Measurements from ENCODE around the gene DNAAF8.

DNAAF8 gene

GRCh38 chr16:4763791-4764190 lies 29.5 kb downstream of the DNAAF8 start:
- H3K9me3 ChIP-seq (ENCODE audit: control insufficient read depth, low read length): no peaks in the 10 kb centered on the region
- no peak for DNase-seq
- H2BK15ac ChIP-seq (ENCODE audit: low read depth, poor library complexity, severe bottlenecking): no peak overlapping the region
- H2BK5ac ChIP-seq (ENCODE audit: low read depth, low read length, poor library complexity, severe bottlenecking): no peak overlapping the region
- no peak overlapping the region for H3K4me2 ChIP-seq (ENCODE audit: low read length, poor library complexity, severe bottlenecking)
- no peak overlapping the region for H2AFZ ChIP-seq (ENCODE audit: low read depth, low read length)
- H3K36me3 ChIP-seq (ENCODE audit: control insufficient read depth in 1 of 2, insufficient read depth in 2 of 2, low read depth in 1 of 2, low read length in 2 of 2): peaks cover 59 to 63% of the 10 kb centered on the region in 2 experiments
- H3K4me1 ChIP-seq (ENCODE audit: control insufficient read depth, insufficient read depth, low read depth, low read length): peaks cover 18% of the 10 kb centered on the region
- H3K79me1 ChIP-seq (replicated peaks; ENCODE audit: low read length, poor library complexity, severe bottlenecking): peaks cover 42% of the 10 kb centered on the region
- H3K27ac ChIP-seq (ENCODE audit: low read length, poor library complexity, severe bottlenecking): no peak overlapping the region
- H3K23ac ChIP-seq (ENCODE audit: low read length in 2 of 2): no peak overlapping the region
- H3K18ac ChIP-seq (ENCODE audit: low read depth in 1 of 2, low read length in 2 of 2): no peak overlapping the region
- H3K9ac ChIP-seq (ENCODE audit: low read length): peak overlapping the region; percentile 26
- H4K91ac ChIP-seq (ENCODE audit: low read length): no peak overlapping the region
- no peak overlapping the region for H2BK12ac ChIP-seq (ENCODE audit: low read length in 2 of 2)
- WGBS: 95% methylated on average over 7 of the region's 7 CpGs
- H3K27me3 ChIP-seq (ENCODE audit: control insufficient read depth in 1 of 2, insufficient read depth in 1 of 2, low read length in 2 of 2): no peaks in the 10 kb centered on the region
- H2AK5ac ChIP-seq (ENCODE audit: low read length, severe bottlenecking): no peak overlapping the region
- no peak overlapping the region for H2BK120ac ChIP-seq (ENCODE audit: low read depth, low read length)
- H3K4ac ChIP-seq (ENCODE audit: low read depth in 1 of 2, low read length in 2 of 2): no peak overlapping the region
- no peak overlapping the region for H3K14ac ChIP-seq (ENCODE audit: low read length in 2 of 2)
- H4K8ac ChIP-seq (ENCODE audit: low read length): no peak overlapping the region
- H3K4me3 ChIP-seq (ENCODE audit: insufficient read depth in 1 of 2, low read depth in 1 of 2, low read length in 2 of 2): no peak overlapping the region

DNA sequence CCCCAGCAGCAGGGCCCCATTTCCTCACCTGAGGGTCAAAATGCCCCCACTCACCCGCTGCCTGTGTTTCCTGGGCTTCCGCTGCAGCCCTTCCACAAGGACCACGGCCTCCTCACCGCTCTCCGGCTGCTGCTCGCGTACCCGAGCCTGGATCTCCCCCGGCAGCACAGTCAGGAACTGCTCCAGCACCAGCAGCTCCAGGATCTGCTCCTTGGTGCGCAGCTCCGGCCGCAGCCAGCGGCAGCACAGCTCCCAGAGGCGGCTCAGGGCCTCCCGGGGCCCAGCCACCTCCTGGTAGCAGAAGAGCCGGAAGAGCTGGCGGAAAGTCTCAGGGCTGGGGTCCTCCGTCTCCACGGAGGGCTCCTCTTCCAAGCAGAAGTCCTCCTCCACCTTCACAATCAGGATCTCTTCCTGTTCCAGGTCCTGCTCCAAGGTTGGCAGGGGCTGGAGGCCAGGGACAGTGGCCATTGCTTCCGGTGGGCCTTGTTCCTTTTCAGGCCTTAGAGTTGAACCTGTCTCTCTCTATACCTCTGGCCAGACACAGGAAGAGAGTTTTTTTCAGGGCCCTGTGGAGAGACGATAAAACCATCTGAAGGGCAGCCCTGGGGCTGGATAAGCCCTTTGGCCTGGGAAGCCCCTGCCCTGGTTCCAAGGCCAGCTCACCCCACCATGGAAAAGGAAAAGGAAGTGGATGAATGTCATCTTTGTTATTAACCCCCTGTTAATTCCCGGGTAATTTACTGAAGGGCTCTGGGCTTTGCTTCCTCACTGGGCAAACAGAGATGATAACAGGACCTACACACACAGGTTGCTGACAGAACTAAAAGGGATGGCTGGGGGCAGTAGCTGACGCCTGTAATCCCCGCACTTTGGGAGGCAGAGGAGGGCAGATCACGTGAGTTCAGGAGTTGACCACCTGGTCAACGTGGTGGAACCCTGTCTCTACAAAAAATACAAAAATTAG lies 31.5 kb downstream of the DNAAF8 start:
- H2BK120ac ChIP-seq (ENCODE audit: low read depth, low read length): no peak overlapping the region
- no peak overlapping the region for H3K14ac ChIP-seq (ENCODE audit: low read length in 2 of 2)
- H3K27ac ChIP-seq (ENCODE audit: low read length, poor library complexity, severe bottlenecking): no peak overlapping the region
- peaks cover 21% of the 10 kb centered on the region for H3K4me1 ChIP-seq (ENCODE audit: control insufficient read depth, insufficient read depth, low read depth, low read length)
- H3K4ac ChIP-seq (ENCODE audit: low read depth in 1 of 2, low read length in 2 of 2): peak overlapping the region in 1 of 2 experiments; percentile 40
- H3K9ac ChIP-seq (ENCODE audit: low read length): peak overlapping the region; percentile 94
- no peaks in the 10 kb centered on the region for H3K9me3 ChIP-seq (ENCODE audit: control insufficient read depth, low read length)
- peak overlapping the region; percentile 72 for H3K4me2 ChIP-seq (ENCODE audit: low read length, poor library complexity, severe bottlenecking)
- H4K91ac ChIP-seq (ENCODE audit: low read length): no peak overlapping the region
- peak overlapping the region; percentile 36 for H2AK5ac ChIP-seq (ENCODE audit: low read length, severe bottlenecking)
- H3K4me3 ChIP-seq (ENCODE audit: insufficient read depth in 1 of 2, low read depth in 1 of 2, low read length in 2 of 2): peak overlapping the region; percentile 41 to 94
- peaks cover 39 to 43% of the 10 kb centered on the region in 2 experiments for H3K36me3 ChIP-seq (ENCODE audit: control insufficient read depth in 1 of 2, insufficient read depth in 2 of 2, low read depth in 1 of 2, low read length in 2 of 2)
- no peak overlapping the region for H2BK5ac ChIP-seq (ENCODE audit: low read depth, low read length, poor library complexity, severe bottlenecking)
- WGBS: 84% methylated on average over 26 of the region's 26 CpGs
- no peak overlapping the region for H2BK15ac ChIP-seq (ENCODE audit: low read depth, poor library complexity, severe bottlenecking)
- no peak overlapping the region for H2AFZ ChIP-seq (ENCODE audit: low read depth, low read length)
- H3K27me3 ChIP-seq (ENCODE audit: control insufficient read depth in 1 of 2, insufficient read depth in 1 of 2, low read length in 2 of 2): no peaks in the 10 kb centered on the region
- DNase-seq: no peak
- H2BK12ac ChIP-seq (ENCODE audit: low read length in 2 of 2): no peak overlapping the region
- peaks cover 32% of the 10 kb centered on the region for H3K79me1 ChIP-seq (replicated peaks; ENCODE audit: low read length, poor library complexity, severe bottlenecking)
- no peak overlapping the region for H3K18ac ChIP-seq (ENCODE audit: low read depth in 1 of 2, low read length in 2 of 2)
- H3K23ac ChIP-seq (ENCODE audit: low read length in 2 of 2): no peak overlapping the region
- peak overlapping the region; percentile 19 for H4K8ac ChIP-seq (ENCODE audit: low read length)

DNA sequence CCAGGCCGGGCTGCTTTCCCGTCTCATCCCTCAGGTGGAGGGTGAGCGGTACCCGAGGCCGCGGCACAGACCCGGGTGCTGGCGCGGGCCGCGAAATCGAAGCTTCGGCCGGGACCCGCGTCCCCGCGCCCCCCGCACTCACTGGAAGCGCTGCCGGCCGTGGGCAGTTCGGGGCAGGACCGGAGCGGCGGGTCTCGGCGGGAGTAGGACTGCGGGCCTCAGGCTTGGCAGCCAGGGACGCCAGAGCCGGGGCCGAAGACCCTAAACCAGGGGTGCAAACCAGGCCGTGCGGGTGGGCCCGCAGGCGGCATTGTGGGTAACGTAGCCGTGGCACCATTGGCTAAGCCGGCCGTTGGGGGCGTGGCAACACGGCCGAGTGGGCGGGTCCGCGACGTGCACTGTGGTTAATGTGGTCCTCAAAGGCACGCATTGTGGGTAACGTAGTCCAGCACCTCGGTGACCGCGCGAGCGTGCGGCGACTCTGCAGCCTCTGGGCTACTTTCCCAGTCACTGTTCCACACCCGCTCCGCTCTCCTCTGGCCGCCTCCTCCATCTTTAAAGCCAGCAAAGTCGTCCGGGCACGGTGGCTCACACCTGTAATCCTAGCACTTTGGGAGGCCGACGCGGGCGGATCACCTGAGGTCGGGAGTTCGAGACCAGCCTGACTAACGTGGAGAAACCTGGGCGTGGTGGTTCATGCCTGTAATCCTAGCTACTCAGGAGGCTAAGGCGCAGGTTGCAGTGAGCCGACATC lies 32.7 kb downstream of the DNAAF8 start, which contains the start of gene ZNF500:
Gene ZNF500 (minus strand): TSS at position 288 of the 754 bp plus-strand sequence. CDS start 1,184 bp downstream, outside the sequence.
- Histone ChIP-seq H3K36me3 (ENCODE audit: control insufficient read depth in 1 of 2, insufficient read depth in 2 of 2, low read depth in 1 of 2, low read length in 2 of 2) (peaks cover 30 to 32% of the 10 kb centered on the region in 2 experiments), H3K27me3 (ENCODE audit: control insufficient read depth in 1 of 2, insufficient read depth in 1 of 2, low read length in 2 of 2) (no peaks in the 10 kb centered on the region), H2AK5ac (ENCODE audit: low read length, severe bottlenecking) (peak within 1 kb of the TSS; percentile 49), H3K23ac (ENCODE audit: low read length in 2 of 2) (peak within 1 kb of the TSS in 1 of 2 experiments; percentile 46), H3K9me3 (ENCODE audit: control insufficient read depth, low read length) (no peaks in the 10 kb centered on the region), H4K8ac (ENCODE audit: low read length) (peak within 1 kb of the TSS; percentile 95), H2BK5ac (ENCODE audit: low read depth, low read length, poor library complexity, severe bottlenecking) (peak within 1 kb of the TSS; percentile 10), H2BK12ac (ENCODE audit: low read length in 2 of 2) (peak within 1 kb of the TSS in 1 of 2 experiments; percentile 42), H3K18ac (ENCODE audit: low read depth in 1 of 2, low read length in 2 of 2) (peak within 1 kb of the TSS; percentile 77 to 92), H3K79me1 (replicated peaks; ENCODE audit: low read length, poor library complexity, severe bottlenecking) (peaks cover 27% of the 10 kb centered on the region), H3K4ac (ENCODE audit: low read depth in 1 of 2, low read length in 2 of 2) (peak within 1 kb of the TSS; percentile 71 to 73), H3K27ac (ENCODE audit: low read length, poor library complexity, severe bottlenecking) (peak within 1 kb of the TSS; percentile 30), H3K9ac (ENCODE audit: low read length) (peak within 1 kb of the TSS; percentile 94), H3K4me1 (ENCODE audit: control insufficient read depth, insufficient read depth, low read depth, low read length) (peaks cover 21% of the 10 kb centered on the region), H2BK120ac (ENCODE audit: low read depth, low read length) (no peak within 1 kb of the TSS), H3K4me2 (ENCODE audit: low read length, poor library complexity, severe bottlenecking) (peak within 1 kb of the TSS; percentile 72), H3K14ac (ENCODE audit: low read length in 2 of 2) (peak within 1 kb of the TSS in 1 of 2 experiments; percentile 74), H2BK15ac (ENCODE audit: low read depth, poor library complexity, severe bottlenecking) (peak within 1 kb of the TSS; percentile 71), H2AFZ (ENCODE audit: low read depth, low read length) (peak within 1 kb of the TSS; percentile 86), H3K4me3 (ENCODE audit: insufficient read depth in 1 of 2, low read depth in 1 of 2, low read length in 2 of 2) (peak within 1 kb of the TSS; percentile 87 to 94), H4K91ac (ENCODE audit: low read length) (peak within 1 kb of the TSS; percentile 57)
- peak; percentile 96 for DNase-seq
- 4% methylated on average over 68 of the region's 72 CpGs for WGBS
